Right renal cortex interstitium (tissue), 3 donors: ENCODE measurements around the gene PRKCZ. TPM values are rescaled to one million over a fixed set of nuclear protein-coding genes. Genes with fewer than 3 reads are reported as not detected.
"Not testable (repeated sequence)": the region's sequence is repeated elsewhere in the genome, so short reads cannot be mapped to it uniquely, and the experiment has no call there.

Experiments
- DNase-seq, 3 donors: peaks; one replicate each; pipeline ENCODE4 v3.0.0-alpha.2; 2013; ENCODE audit warnings: low read depth in 3 of 3, low spot score in 2 of 3
- polyA plus RNA-seq, 3 donors: library from polyadenylated mRNA; unstranded; fragments of 120-200 nt; gene quantifications; one replicate each; pipeline ENCODE4 v1.2.1, GENCODE V29; 2013; ENCODE audit not compliant: insufficient read length in 3 of 3

PRKCZ gene
- polyA plus RNA-seq, 3 donors, result 33.6 to 36.8 (median 35.1) TPM

GRCh38 chr1:2147869-2148268 lies 97.7 kb downstream of the PRKCZ start:
- not testable (repeated sequence) for DNase-seq

- DNase-seq, result no peak
Observed at GRCh38 chr1:2148691-2149090, 98.5 kb downstream of the PRKCZ start.

GRCh38 chr1:2150801-2151200 lies 100.6 kb downstream of the PRKCZ start:
- no peak for DNase-seq

- no peak for DNase-seq
Observed at GRCh38 chr1:2151252-2151651, 101.0 kb downstream of the PRKCZ start.

GRCh38 chr1:2151911-2152310 lies 101.7 kb downstream of the PRKCZ start:
- DNase-seq, result no peak

GRCh38 chr1:2152954-2153353 lies 102.7 kb downstream of the PRKCZ start:
- no peak for DNase-seq

- DNase-seq, result no peak
Observed at GRCh38 chr1:2154022-2154421, 103.8 kb downstream of the PRKCZ start.

GRCh38 chr1:2155147-2155598 lies 105.0 kb downstream of the PRKCZ start:
- no peak for DNase-seq

GRCh38 chr1:2155788-2156187 lies 105.6 kb downstream of the PRKCZ start:
- DNase-seq, result no peak

- DNase-seq, result no peak
Observed at GRCh38 chr1:2156866-2157265, 106.7 kb downstream of the PRKCZ start.

- DNase-seq, result no peak
Observed at GRCh38 chr1:2157856-2158255, 107.6 kb downstream of the PRKCZ start.

- no peak for DNase-seq
Observed at GRCh38 chr1:2158272-2158671, 108.1 kb downstream of the PRKCZ start.

GRCh38 chr1:2159124-2159523 lies 108.9 kb downstream of the PRKCZ start:
- DNase-seq, result no peak

GRCh38 chr1:2160451-2161300 lies 110.5 kb downstream of the PRKCZ start:
- no peak for DNase-seq

GRCh38 chr1:2163205-2163604 lies 113.0 kb downstream of the PRKCZ start:
- no peak for DNase-seq

GRCh38 chr1:2165646-2166045 lies 115.4 kb downstream of the PRKCZ start:
- DNase-seq, result no peak

GRCh38 chr1:2166254-2166653 lies 116.0 kb downstream of the PRKCZ start:
- no peak for DNase-seq

- DNase-seq, result no peak
Observed at GRCh38 chr1:2166695-2167094, 116.5 kb downstream of the PRKCZ start.

GRCh38 chr1:2168090-2168489 lies 117.9 kb downstream of the PRKCZ start:
- DNase-seq, result no peak

- DNase-seq, result no peak
Observed at GRCh38 chr1:2168535-2168934, 118.3 kb downstream of the PRKCZ start.

- no peak for DNase-seq
Observed at GRCh38 chr1:2169200-2169836, 119.1 kb downstream of the PRKCZ start.

- DNase-seq, result no peak
Observed at GRCh38 chr1:2170211-2170610, 120.0 kb downstream of the PRKCZ start.
